Measurements from ENCODE around the gene FAM167B.
"Not testable (repeated sequence)": the region's sequence is repeated elsewhere in the genome, so short reads cannot be mapped to it uniquely, and the experiment has no call there.

Gene FAM167B

DNA sequence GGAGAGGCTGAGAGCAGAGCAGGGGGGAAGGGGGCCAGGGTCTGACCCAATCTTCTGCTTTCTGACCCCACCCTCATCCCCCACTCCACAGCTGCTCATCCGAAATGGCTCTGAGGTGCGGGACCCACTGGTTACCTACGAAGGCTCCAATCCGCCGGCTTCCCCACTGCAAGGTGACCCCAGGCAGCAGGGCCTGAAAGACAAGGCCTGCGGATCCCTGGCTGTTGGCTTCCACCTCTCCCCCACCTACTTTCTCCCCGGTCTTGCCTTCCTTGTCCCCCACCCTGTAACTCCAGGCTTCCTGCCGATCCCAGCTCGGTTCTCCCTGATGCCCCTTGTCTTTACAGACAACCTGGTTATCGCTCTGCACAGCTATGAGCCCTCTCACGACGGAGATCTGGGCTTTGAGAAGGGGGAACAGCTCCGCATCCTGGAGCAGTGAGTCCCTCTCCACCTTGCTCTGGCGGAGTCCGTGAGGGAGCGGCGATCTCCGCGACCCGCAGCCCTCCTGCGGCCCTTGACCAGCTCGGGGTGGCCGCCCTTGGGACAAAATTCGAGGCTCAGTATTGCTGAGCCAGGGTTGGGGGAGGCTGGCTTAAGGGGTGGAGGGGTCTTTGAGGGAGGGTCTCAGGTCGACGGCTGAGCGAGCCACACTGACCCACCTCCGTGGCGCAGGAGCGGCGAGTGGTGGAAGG, 27.8 kb downstream of the FAM167B start:
- Histone ChIP-seq H3K27me3 (peaks cover 9% of the 10 kb centered on the region; the same call in 1 of the 2 replicates), H3K9me3 (no peaks in the 10 kb centered on the region), H3K4me3 (ENCODE audit: low read depth, low read length) (no peak overlapping the region), H3K36me3 (no peaks in the 10 kb centered on the region), H3K4me1 (no peaks in the 10 kb centered on the region)
- DNase-seq: no peak
- TF ChIP-seq, protein P1, sequence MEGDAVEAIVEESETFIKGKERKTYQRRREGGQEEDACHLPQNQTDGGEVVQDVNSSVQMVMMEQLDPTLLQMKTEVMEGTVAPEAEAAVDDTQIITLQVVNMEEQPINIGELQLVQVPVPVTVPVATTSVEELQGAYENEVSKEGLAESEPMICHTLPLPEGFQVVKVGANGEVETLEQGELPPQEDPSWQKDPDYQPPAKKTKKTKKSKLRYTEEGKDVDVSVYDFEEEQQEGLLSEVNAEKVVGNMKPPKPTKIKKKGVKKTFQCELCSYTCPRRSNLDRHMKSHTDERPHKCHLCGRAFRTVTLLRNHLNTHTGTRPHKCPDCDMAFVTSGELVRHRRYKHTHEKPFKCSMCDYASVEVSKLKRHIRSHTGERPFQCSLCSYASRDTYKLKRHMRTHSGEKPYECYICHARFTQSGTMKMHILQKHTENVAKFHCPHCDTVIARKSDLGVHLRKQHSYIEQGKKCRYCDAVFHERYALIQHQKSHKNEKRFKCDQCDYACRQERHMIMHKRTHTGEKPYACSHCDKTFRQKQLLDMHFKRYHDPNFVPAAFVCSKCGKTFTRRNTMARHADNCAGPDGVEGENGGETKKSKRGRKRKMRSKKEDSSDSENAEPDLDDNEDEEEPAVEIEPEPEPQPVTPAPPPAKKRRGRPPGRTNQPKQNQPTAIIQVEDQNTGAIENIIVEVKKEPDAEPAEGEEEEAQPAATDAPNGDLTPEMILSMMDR (IDR thresholded peaks at IDR 0.05; ENCODE audit: low read depth, low read length): no peak

DNA sequence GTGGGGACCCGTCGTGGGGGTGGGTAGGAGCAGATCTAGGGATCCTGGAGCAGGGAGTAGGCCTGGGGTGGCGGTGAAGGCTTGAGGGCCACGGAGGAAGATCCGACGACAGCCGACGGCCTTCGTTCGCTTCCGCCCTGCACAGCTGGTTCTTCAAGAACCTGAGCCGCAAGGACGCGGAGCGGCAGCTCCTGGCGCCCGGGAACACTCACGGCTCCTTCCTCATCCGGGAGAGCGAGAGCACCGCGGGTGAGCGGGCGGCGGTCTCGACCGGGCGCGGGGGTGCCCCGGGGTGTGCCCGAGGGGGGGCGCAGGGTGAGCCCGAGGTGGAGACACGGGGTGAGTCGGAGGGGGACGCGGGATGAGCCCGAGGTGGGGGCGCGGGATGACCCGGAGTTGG, 28.4 kb downstream of the FAM167B start:
- DNase-seq: no peak
- Histone ChIP-seq H3K4me3 (ENCODE audit: low read depth, low read length) (no peak overlapping the region), H3K4me1 (no peaks in the 10 kb centered on the region), H3K9me3 (no peaks in the 10 kb centered on the region), H3K27me3 (peaks cover 9% of the 10 kb centered on the region; the same call in 1 of the 2 replicates), H3K36me3 (no peaks in the 10 kb centered on the region)
- TF ChIP-seq, protein P1 (IDR thresholded peaks at IDR 0.05; ENCODE audit: low read depth, low read length): no peak

DNA sequence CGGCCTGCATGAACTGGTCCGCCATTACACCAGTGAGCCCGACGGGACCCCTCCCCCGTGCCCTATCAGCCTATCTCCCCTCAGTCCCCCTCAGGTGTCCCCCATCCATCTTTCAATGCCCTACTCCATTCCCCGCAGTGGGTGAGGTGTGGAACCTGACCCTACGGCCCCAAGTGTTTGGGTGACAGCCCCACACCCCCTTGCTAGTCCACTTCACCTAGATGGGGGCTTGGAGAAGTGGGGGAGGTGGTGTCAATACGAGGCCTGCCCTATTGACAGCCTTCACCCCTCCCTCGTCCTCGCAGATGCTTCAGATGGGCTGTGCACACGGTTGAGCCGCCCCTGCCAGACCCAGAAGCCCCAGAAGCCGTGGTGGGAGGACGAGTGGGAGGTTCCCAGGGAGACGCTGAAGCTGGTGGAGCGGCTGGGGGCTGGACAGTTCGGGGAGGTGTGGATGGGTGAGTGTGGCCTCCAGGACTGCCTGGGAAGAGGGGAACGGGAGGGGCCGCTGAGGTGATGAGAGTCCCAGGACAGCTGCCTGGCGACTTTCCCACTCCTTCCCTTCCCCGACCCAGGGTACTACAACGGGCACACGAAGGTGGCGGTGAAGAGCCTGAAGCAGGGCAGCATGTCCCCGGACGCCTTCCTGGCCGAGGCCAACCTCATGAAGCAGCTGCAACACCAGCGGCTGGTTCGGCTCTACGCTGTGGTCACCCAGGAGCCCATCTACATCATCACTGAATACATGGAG, 29.2 kb downstream of the FAM167B start:
- no peak overlapping the region for H3K4me3 ChIP-seq (ENCODE audit: low read depth, low read length)
- H3K4me1 ChIP-seq: no peaks in the 10 kb centered on the region
- no peaks in the 10 kb centered on the region for H3K9me3 ChIP-seq
- DNase-seq: no peak
- TF ChIP-seq, protein P1 (IDR thresholded peaks at IDR 0.05; ENCODE audit: low read depth, low read length): no peak
- no peaks in the 10 kb centered on the region for H3K36me3 ChIP-seq
- H3K27me3 ChIP-seq: peaks cover 9% of the 10 kb centered on the region; the same call in 1 of the 2 replicates

DNA sequence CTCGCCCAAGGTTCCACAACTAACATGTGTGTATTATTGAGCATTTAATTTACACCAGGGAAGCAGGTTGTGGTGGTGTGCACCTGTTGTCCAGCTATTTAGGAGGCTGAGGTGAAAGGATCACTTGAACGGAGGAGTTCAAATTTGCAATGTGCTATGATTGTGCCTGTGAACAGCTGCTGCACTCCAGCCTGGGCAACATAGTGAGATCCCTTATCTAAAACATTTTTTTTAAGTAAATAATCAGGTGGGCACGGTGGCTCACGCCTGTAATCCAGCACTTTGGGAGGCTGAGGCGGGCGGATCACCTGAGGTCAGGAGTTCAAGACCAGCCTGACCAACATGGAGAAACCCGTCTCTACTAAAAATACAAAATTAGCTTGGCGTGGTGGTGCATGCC, 37.8 kb downstream of the FAM167B start:
- not testable (repeated sequence) for H3K4me3 ChIP-seq (ENCODE audit: low read depth, low read length); H3K36me3 ChIP-seq

DNA sequence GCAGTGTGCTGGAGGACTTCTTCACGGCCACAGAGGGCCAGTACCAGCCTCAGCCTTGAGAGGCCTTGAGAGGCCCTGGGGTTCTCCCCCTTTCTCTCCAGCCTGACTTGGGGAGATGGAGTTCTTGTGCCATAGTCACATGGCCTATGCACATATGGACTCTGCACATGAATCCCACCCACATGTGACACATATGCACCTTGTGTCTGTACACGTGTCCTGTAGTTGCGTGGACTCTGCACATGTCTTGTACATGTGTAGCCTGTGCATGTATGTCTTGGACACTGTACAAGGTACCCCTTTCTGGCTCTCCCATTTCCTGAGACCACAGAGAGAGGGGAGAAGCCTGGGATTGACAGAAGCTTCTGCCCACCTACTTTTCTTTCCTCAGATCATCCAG, 38.6 kb downstream of the FAM167B start:
- Histone ChIP-seq H3K36me3 (no peaks in the 10 kb centered on the region), H3K27me3 (no peaks in the 10 kb centered on the region), H3K4me1 (no peaks in the 10 kb centered on the region), H3K9me3 (no peaks in the 10 kb centered on the region), H3K4me3 (ENCODE audit: low read depth, low read length) (no peak overlapping the region)
- TF ChIP-seq, protein P1 (IDR thresholded peaks at IDR 0.05; ENCODE audit: low read depth, low read length): no peak
- no peak for DNase-seq

More for the DNA sequence above, 37.8 kb downstream of the FAM167B start:
- not testable (repeated sequence) for H3K27me3 ChIP-seq, H3K4me1 ChIP-seq, H3K9me3 ChIP-seq, DNase-seq

DNA sequence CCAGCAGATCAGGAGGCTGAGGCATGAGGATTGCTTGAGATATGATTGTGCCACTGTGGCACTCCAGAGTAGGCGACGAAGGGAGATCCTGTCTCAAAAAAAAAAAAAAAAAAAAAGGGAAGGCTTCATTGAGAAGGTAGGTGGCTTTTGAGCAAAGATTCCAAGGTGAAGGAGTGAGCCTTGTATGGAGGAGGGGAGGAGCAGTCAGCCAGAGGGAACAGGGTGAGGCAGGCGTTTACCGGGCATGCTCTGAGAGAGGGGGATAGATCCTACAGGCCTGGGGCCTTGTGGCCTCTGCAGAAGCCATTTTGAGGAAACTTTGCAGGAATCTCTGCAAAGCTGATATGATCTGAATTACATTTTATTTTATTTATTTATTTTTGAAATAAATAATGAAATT, 39.7 kb downstream of the FAM167B start:
- Histone ChIP-seq H3K9me3 (no peaks in the 10 kb centered on the region), H3K36me3 (no peaks in the 10 kb centered on the region), H3K4me1 (no peaks in the 10 kb centered on the region), H3K27me3 (no peaks in the 10 kb centered on the region), H3K4me3 (ENCODE audit: low read depth, low read length) (no peak overlapping the region)
- TF ChIP-seq, protein P1 (IDR thresholded peaks at IDR 0.05; ENCODE audit: low read depth, low read length): no peak
- DNase-seq: no peak
